ENCODE data around the gene ESYT3. TPM values are rescaled to one million over a fixed set of nuclear protein-coding genes. Genes with fewer than 3 reads are reported as not detected.
"Not testable (repeated sequence)": the region's sequence is repeated elsewhere in the genome, so short reads cannot be mapped to it uniquely, and the experiment has no call there.

Gene ESYT3
- total and polyA plus RNA-seq, 9 donors: 0.48 to 2.0 (median 0.77) TPM

- intact Hi-C loops (cut with DNase I): no loop called here
- 91 to 99% (median 98%) methylated on average over 2 of the region's 2 CpGs for WGBS, 3 donors
- TF ChIP-seq EP300 (IDR thresholded peaks at IDR 0.05) (no peak), POLR2A (IDR thresholded peaks at IDR 0.05) (no peak), CTCF (IDR thresholded peaks at IDR 0.05) (no peak)
These were observed 75.2 kb downstream of the ESYT3 start for GRCh38 chr3:138509586-138509985.

GRCh38 chr3:138511945-138512344, 77.5 kb downstream of the ESYT3 start:
- no peak for TF ChIP-seq CTCF (IDR thresholded peaks at IDR 0.05)
- no peak for TF ChIP-seq POLR2A (IDR thresholded peaks at IDR 0.05)
- no peak for TF ChIP-seq EP300 (IDR thresholded peaks at IDR 0.05)
- no peak for DNase-seq
- Histone ChIP-seq H3K36me3 (no peaks in the 10 kb centered on the region), H3K27me3 (no peaks in the 10 kb centered on the region), H3K27ac (no peak overlapping the region), H3K4me3 (no peak overlapping the region), H3K9me3 (no peaks in the 10 kb centered on the region), H3K4me1 (ENCODE audit: insufficient read depth) (no peaks in the 10 kb centered on the region)
- intact Hi-C loops (cut with DNase I): no loop called here

More at GRCh38 chr3:138509586-138509985, 75.2 kb downstream of the ESYT3 start:
- Histone ChIP-seq H3K4me3 (no peak overlapping the region), H3K9me3 (no peaks in the 10 kb centered on the region), H3K27ac (no peak overlapping the region), H3K36me3 (no peaks in the 10 kb centered on the region), H3K4me1 (ENCODE audit: insufficient read depth) (no peaks in the 10 kb centered on the region), H3K27me3 (no peaks in the 10 kb centered on the region)
- no peak for DNase-seq

- Histone ChIP-seq H3K4me1 (ENCODE audit: insufficient read depth) (no peaks in the 10 kb centered on the region), H3K36me3 (no peaks in the 10 kb centered on the region), H3K27ac (no peak overlapping the region), H3K27me3 (no peaks in the 10 kb centered on the region), H3K9me3 (no peaks in the 10 kb centered on the region), H3K4me3 (no peak overlapping the region)
- no peak for DNase-seq
- 76 to 80% (median 77%) methylated on average over 2 of the region's 2 CpGs for WGBS, 3 donors
- TF ChIP-seq CTCF (IDR thresholded peaks at IDR 0.05): no peak
- no peak for TF ChIP-seq POLR2A (IDR thresholded peaks at IDR 0.05)
- intact Hi-C loops (cut with DNase I): no loop called here
These were observed 78.9 kb downstream of the ESYT3 start for GRCh38 chr3:138513090-138513843.

GRCh38 chr3:138521445-138521844, 87.0 kb downstream of the ESYT3 start:
- H3K27ac ChIP-seq; H3K36me3 ChIP-seq; H3K4me3 ChIP-seq; H3K27me3 ChIP-seq; H3K4me1 ChIP-seq (ENCODE audit: insufficient read depth); H3K9me3 ChIP-seq; DNase-seq; intact Hi-C loops (cut with DNase I): not testable (repeated sequence)
- 97 to 98% (median 97%) methylated on average over 23 of the region's 23 CpGs for WGBS, 3 donors

Other genes starting within 250 kb of the ESYT3 start
- 10 to 100 TPM; 34.3 to 49.2 (median 45.8) TPM for gene ARMC8, start 247.3 kb upstream of the ESYT3 start, total RNA-seq
- 10 to 100 TPM; 14.3 to 24.4 TPM for gene ARMC8, start 247.3 kb upstream of the ESYT3 start, polyA plus RNA-seq
- gene NME9, start 104.8 kb upstream of the ESYT3 start, total RNA-seq: 1 to 10 TPM in 3 of 7 donors, under 1 TPM in 4; 0.43 to 9.8 (median 0.82) TPM
- under 1 TPM; 0.23 to 0.54 TPM for gene NME9, start 104.8 kb upstream of the ESYT3 start, polyA plus RNA-seq
- gene MRAS, start 86.0 kb upstream of the ESYT3 start, total RNA-seq: 100 to 1,000 TPM in 2 of 7 donors, 10 to 100 TPM in 5; 35.9 to 148 (median 86.0) TPM
- 10 to 100 TPM; 46.4 to 76.2 TPM for gene MRAS, start 86.0 kb upstream of the ESYT3 start, polyA plus RNA-seq
- gene CEP70, start 159.6 kb downstream of the ESYT3 start, total RNA-seq: 100 to 1,000 TPM in 1 of 7 donors, 10 to 100 TPM in 6; 49.1 to 101 (median 68.1) TPM
- 10 to 100 TPM; 12.4 to 15.5 TPM for gene CEP70, start 159.6 kb downstream of the ESYT3 start, polyA plus RNA-seq
- gene FAIM, start 174.2 kb downstream of the ESYT3 start, total RNA-seq: 10 to 100 TPM in 2 of 7 donors, 1 to 10 TPM in 5; 7.2 to 27.5 (median 9.2) TPM
- gene FAIM, start 174.2 kb downstream of the ESYT3 start, polyA plus RNA-seq: 10 to 100 TPM; 12.4 to 26.8 TPM